ENCODE data around the gene WDPCP. TPM values are rescaled to one million over a fixed set of nuclear protein-coding genes. Genes with fewer than 3 reads are reported as not detected.
A peak's percentile ranks its signal among the peaks of the same experiment; 100 is the strongest.
"Not testable (repeated sequence)": the region's sequence is repeated elsewhere in the genome, so short reads cannot be mapped to it uniquely, and the experiment has no call there.

WDPCP gene
- total RNA-seq: 10 to 100 TPM; 10.5 to 12.0 TPM

GRCh38 chr2:63588385-63589147, at the start of gene WDPCP, which contains the start of gene MDH1:
Gene WDPCP, minus strand, starts transcription at chr2:63588477. Its CDS starts 206 bp downstream, at chr2:63588271.
Gene MDH1, plus strand, starts transcription at chr2:63588963. Its CDS starts 81 bp downstream, at chr2:63589044.
- peak; percentile 84 for DNase-seq
- H3K9me3 Mint-ChIP-seq: no peaks in the 10 kb centered on the region
- POLR2A ChIA-PET: interaction anchor here (0.6 to 2.9 kb wide), 20 partner anchors 8 to 1712 kb away, joined by 3 to 36 read pairs (median 4); partner anchors contain the start of genes CCT4, EHBP1, RAB1A and UGP2
- peaks cover 5% of the 10 kb centered on the region for H3K36me3 Mint-ChIP-seq
- ATAC-seq (ENCODE audit: low read depth): peak; percentile 90
- H3K4me1 Mint-ChIP-seq: peaks cover 21% of the 10 kb centered on the region
- H3K27me3 Mint-ChIP-seq: no peaks in the 10 kb centered on the region
- H3K27ac Mint-ChIP-seq: peak within 1 kb of the TSS; percentile 98
- H3K4me3 Mint-ChIP-seq: peak within 1 kb of the TSS; percentile 91

GRCh38 chr2:63632382-63632781, 44.1 kb upstream of the WDPCP start:
- H3K27ac Mint-ChIP-seq: no peak overlapping the region
- ATAC-seq (ENCODE audit: low read depth) (no peak), DNase-seq (no peak)
- H3K36me3 Mint-ChIP-seq: peaks cover 1% of the 10 kb centered on the region
- H3K4me1 Mint-ChIP-seq: no peaks in the 10 kb centered on the region
- H3K4me3 Mint-ChIP-seq: no peak overlapping the region
- POLR2A ChIA-PET: no interaction called here
- H3K27me3 Mint-ChIP-seq: no peaks in the 10 kb centered on the region
- H3K9me3 Mint-ChIP-seq: peaks cover 22% of the 10 kb centered on the region

GRCh38 chr2:63631501-63631900, 43.2 kb upstream of the WDPCP start:
- peaks cover 22% of the 10 kb centered on the region for H3K9me3 Mint-ChIP-seq
- H3K27me3 Mint-ChIP-seq: no peaks in the 10 kb centered on the region
- H3K4me3 Mint-ChIP-seq: no peak overlapping the region
- H3K27ac Mint-ChIP-seq: no peak overlapping the region
- H3K4me1 Mint-ChIP-seq: no peaks in the 10 kb centered on the region
- peaks cover 1% of the 10 kb centered on the region for H3K36me3 Mint-ChIP-seq
- DNase-seq: no peak
- no peak for ATAC-seq (ENCODE audit: low read depth)
- POLR2A ChIA-PET: no interaction called here

- Mint-ChIP-seq H3K9me3 (peaks cover 15% of the 10 kb centered on the region), H3K27ac (no peak overlapping the region), H3K4me3 (no peak overlapping the region), H3K4me1 (no peaks in the 10 kb centered on the region), H3K36me3 (peaks cover 1% of the 10 kb centered on the region), H3K27me3 (peaks cover 9% of the 10 kb centered on the region)
- no peak for ATAC-seq (ENCODE audit: low read depth)
- POLR2A ChIA-PET: no interaction called here
- DNase-seq: no peak
Measured at GRCh38 chr2:63628403-63628942, 40.2 kb upstream of the WDPCP start.

- peaks cover 13% of the 10 kb centered on the region for H3K9me3 Mint-ChIP-seq
- H3K4me3 Mint-ChIP-seq: no peak overlapping the region
- H3K4me1 Mint-ChIP-seq: no peaks in the 10 kb centered on the region
- DNase-seq: no peak
- POLR2A ChIA-PET: no interaction called here
- no peak overlapping the region for H3K27ac Mint-ChIP-seq
- peaks cover 9% of the 10 kb centered on the region for H3K27me3 Mint-ChIP-seq
- peaks cover 1% of the 10 kb centered on the region for H3K36me3 Mint-ChIP-seq
- no peak for ATAC-seq (ENCODE audit: low read depth)
Measured at GRCh38 chr2:63627866-63628265, 39.6 kb upstream of the WDPCP start.

- H3K36me3 Mint-ChIP-seq; H3K4me3 Mint-ChIP-seq; DNase-seq; H3K27ac Mint-ChIP-seq; ATAC-seq (ENCODE audit: low read depth); POLR2A ChIA-PET; H3K4me1 Mint-ChIP-seq; H3K9me3 Mint-ChIP-seq: not testable (repeated sequence)
- peaks cover 10% of the 10 kb centered on the region for H3K27me3 Mint-ChIP-seq
Measured at GRCh38 chr2:63623763-63624162, 35.5 kb upstream of the WDPCP start.

GRCh38 chr2:63622751-63623150, 34.5 kb upstream of the WDPCP start:
- peaks cover 15% of the 10 kb centered on the region for H3K27me3 Mint-ChIP-seq
- no peak overlapping the region for H3K4me3 Mint-ChIP-seq
- H3K9me3 Mint-ChIP-seq: no peaks in the 10 kb centered on the region
- no peak for ATAC-seq (ENCODE audit: low read depth)
- H3K27ac Mint-ChIP-seq: no peak overlapping the region
- H3K4me1 Mint-ChIP-seq: no peaks in the 10 kb centered on the region
- POLR2A ChIA-PET: no interaction called here
- H3K36me3 Mint-ChIP-seq: no peaks in the 10 kb centered on the region
- no peak for DNase-seq

GRCh38 chr2:63619328-63619727, 31.1 kb upstream of the WDPCP start:
- H3K9me3 Mint-ChIP-seq: no peaks in the 10 kb centered on the region
- H3K27me3 Mint-ChIP-seq: peaks cover 8% of the 10 kb centered on the region
- ATAC-seq (ENCODE audit: low read depth) (no peak), DNase-seq (no peak)
- POLR2A ChIA-PET: no interaction called here
- H3K36me3 Mint-ChIP-seq: no peaks in the 10 kb centered on the region
- no peak overlapping the region for H3K4me3 Mint-ChIP-seq
- H3K4me1 Mint-ChIP-seq: no peaks in the 10 kb centered on the region
- no peak overlapping the region for H3K27ac Mint-ChIP-seq

GRCh38 chr2:63617366-63617765, 29.1 kb upstream of the WDPCP start:
- Mint-ChIP-seq H3K27ac (no peak overlapping the region), H3K4me3 (no peak overlapping the region), H3K9me3 (no peaks in the 10 kb centered on the region), H3K36me3 (no peaks in the 10 kb centered on the region), H3K4me1 (no peaks in the 10 kb centered on the region), H3K27me3 (peaks cover 10% of the 10 kb centered on the region)
- DNase-seq: no peak
- no peak for ATAC-seq (ENCODE audit: low read depth)
- POLR2A ChIA-PET: no interaction called here

GRCh38 chr2:63614983-63615945, 27.0 kb upstream of the WDPCP start:
- POLR2A ChIA-PET: no interaction called here
- Mint-ChIP-seq H3K4me1 (no peaks in the 10 kb centered on the region), H3K9me3 (no peaks in the 10 kb centered on the region), H3K36me3 (no peaks in the 10 kb centered on the region), H3K4me3 (no peak overlapping the region), H3K27ac (no peak overlapping the region), H3K27me3 (peaks cover 13% of the 10 kb centered on the region)
- ATAC-seq (ENCODE audit: low read depth) (no peak), DNase-seq (no peak)

- POLR2A ChIA-PET: no interaction called here
- no peak for ATAC-seq (ENCODE audit: low read depth)
- Mint-ChIP-seq H3K27me3 (peaks cover 13% of the 10 kb centered on the region), H3K36me3 (peaks cover 2% of the 10 kb centered on the region), H3K4me1 (no peaks in the 10 kb centered on the region), H3K27ac (no peak overlapping the region), H3K9me3 (no peaks in the 10 kb centered on the region), H3K4me3 (no peak overlapping the region)
- DNase-seq: no peak
Measured at GRCh38 chr2:63614448-63614968, 26.2 kb upstream of the WDPCP start.

- Mint-ChIP-seq H3K36me3 (peaks cover 4% of the 10 kb centered on the region), H3K27me3 (peaks cover 8% of the 10 kb centered on the region), H3K27ac (no peak overlapping the region), H3K4me3 (no peak overlapping the region), H3K4me1 (no peaks in the 10 kb centered on the region), H3K9me3 (no peaks in the 10 kb centered on the region)
- no peak for ATAC-seq (ENCODE audit: low read depth)
- no peak for DNase-seq
- POLR2A ChIA-PET: no interaction called here
Measured at GRCh38 chr2:63613391-63613901, 25.2 kb upstream of the WDPCP start.

- Mint-ChIP-seq H3K9me3 (no peaks in the 10 kb centered on the region), H3K4me3 (no peak overlapping the region), H3K4me1 (no peaks in the 10 kb centered on the region), H3K27ac (no peak overlapping the region), H3K27me3 (peaks cover 7% of the 10 kb centered on the region), H3K36me3 (peaks cover 16% of the 10 kb centered on the region)
- POLR2A ChIA-PET: interaction anchor here (0.7 kb wide), 1 partner anchor 314 kb away, joined by 3 read pairs; no protein-coding TSS in a partner anchor
- DNase-seq (no peak), ATAC-seq (ENCODE audit: low read depth) (no peak)
Measured at GRCh38 chr2:63610525-63610924, 22.2 kb upstream of the WDPCP start.
